ENCODE measurements around the gene AGXT.
A peak's percentile ranks its signal among the peaks of the same experiment; 100 is the strongest.

Gene AGXT

DNA sequence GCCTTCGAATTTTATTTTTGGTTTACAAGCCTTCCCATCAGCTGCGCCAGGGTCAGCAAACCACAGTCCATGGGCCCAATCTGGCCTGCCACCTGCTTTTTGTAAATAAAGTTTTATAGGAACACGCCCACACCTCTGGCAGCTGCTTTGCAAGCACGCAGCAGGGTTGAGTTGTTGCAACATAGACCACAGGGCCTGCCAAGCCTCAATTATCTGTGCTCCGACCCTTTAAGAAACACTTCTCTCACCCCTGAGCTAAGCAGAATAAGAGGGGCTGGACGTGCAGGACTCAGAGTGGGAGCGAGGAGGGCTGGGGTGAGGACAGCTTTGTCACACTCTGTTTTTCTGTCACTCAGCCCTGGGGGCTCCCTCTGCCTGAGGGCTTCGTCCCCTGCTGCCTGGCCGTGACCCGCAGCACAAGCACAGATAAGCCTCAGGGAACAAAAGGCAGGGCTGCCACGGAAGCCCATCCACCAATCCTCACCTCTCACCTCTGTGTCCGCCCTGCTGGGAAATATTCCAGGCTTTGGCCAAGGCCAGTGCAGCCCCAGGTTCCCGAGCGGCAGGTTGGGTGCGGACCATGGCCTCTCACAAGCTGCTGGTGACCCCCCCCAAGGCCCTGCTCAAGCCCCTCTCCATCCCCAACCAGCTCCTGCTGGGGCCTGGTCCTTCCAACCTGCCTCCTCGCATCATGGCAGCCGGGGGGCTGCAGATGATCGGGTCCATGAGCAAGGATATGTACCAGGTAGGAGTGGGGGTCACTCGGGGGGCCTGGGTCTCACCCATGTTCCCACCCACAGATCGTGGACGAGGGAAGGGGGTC lies at the start of gene AGXT:
Gene AGXT (plus strand): TSS at position 539 of the 823 bp plus-strand sequence. CDS start 42 bp downstream, at position 581.
- no peak for DNase-seq

DNA sequence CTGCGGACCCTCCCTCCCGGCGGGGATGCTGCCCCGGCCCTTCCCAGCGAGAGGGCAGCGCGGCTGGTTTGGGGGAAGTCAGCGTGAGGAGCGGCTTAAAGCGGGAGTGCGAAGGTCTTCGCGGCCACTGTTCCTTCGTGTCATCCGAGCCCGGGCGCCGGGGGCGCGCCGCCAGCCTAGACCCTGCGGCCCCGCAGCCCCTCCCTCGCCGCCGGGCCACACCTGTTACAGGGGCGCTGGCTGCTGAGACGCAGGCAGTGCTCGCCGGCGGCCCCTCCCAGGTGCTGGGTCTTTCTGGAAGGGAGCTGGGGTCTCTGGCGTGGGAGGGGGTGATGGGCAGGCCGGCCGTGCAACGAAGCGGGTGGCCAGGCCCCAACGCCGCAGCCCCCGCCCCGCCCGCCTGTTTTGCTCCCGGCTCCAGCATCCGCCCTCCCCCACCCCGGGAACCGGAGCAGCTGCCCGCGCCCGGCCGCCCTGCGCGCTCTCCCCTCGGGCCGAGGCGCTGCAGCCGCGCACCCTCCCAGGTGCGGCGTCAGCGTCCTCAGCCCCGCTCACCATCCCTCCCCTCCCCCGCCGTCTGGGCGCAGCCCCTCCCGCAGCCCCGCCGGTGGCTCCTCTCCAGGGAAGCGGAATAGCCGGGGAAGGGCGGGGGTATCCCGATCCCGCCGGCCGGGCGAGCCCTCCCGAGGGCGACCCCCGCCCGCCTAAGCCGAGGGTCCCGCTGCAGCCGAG lies 49.3 kb upstream of the AGXT start:
- no peak for DNase-seq

- no peak for DNase-seq
Measured at GRCh38 chr2:240819858-240820606, 48.6 kb upstream of the AGXT start, which contains the start of gene KIF1A. Gene KIF1A (minus strand): TSS chr2:240820219. CDS start chr2:240797752, 22,467 bp downstream.

DNA sequence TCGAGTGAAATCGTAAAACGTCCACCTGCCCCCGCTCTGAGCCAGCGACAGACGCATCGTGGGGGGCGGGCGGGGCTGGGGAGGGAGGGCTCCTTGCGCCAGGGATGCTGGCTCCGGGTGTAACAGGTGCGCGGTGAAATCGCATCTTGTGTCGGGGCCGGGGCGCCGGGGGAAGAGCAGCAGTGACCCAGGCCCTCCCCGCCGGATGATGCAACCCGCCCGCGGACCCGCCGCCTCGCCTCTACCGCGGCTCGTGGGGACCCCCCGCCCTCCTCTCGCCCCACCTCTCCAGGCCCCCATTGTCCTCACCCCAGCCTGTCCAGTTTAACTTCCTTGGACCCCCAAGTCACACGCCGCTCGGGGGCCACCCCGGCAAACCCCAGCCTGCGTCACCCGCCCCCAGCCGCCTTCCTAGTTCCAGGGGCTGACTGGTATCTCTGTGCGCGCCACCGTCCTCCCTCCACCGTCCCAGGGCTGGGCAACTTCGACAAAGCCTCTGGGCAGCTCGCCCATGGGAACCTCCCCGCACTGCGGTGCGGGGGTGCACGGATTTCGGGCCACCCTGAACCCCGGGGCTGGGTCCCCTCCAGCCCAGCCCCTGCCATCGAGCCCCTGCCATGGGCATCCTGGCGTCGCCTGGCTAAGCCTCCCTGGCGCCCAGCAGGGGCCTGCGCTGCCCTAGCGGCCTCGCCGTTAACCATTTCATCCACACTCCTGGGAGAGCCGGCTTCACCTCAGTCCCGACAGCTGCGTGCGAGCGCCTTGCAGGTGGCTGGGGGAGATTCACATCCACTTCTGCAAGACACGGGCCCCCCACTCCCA lies 47.8 kb upstream of the AGXT start:
- DNase-seq = no peak

GRCh38 chr2:240821429-240821778 lies 47.2 kb upstream of the AGXT start:
- DNase-seq = no peak

- DNase-seq = no peak
Measured at GRCh38 chr2:240822280-240822847, 46.3 kb upstream of the AGXT start.

DNA sequence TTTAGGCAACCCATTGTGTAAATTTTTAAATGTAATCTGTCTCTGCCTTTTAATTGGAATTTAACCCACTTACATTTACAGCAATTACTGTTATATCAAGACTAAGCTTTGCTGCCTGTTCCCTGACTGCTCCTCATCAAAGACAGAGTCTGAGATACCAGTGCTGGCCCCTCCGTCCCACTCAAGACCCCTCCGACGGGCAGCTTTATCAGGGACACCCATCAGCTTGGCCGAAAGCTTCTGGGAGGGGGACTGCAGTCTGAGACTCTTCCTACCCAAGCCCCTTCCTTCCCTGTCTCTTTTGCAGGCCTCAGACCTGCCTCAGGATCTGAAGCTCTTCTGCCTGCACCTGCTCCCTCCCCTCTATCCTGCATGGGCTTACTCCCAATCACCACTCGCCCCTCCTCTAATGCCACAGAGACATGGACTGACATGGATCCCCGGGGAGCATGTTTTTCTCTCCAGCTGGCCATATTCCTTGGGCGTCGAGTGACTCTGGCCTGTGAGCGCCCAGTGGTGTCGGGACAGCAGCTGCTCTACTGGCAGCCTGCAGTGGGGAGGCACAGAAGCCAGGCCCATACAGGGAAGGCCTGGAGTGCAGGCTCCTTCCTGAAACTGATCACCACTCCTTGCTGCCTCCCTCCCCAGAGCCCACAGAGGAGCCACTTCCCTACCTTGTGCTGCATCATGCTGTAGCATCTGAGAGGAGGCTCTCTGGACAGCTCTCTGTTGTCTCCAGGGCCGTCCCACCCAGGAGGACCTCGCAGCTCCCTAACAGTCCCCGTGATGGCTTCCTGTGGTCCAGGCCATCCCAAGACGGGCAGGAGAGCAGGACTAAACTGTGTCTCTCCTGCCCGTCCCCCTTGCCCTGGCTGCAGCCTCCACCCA lies 44.9 kb upstream of the AGXT start:
- DNase-seq = no peak

DNA sequence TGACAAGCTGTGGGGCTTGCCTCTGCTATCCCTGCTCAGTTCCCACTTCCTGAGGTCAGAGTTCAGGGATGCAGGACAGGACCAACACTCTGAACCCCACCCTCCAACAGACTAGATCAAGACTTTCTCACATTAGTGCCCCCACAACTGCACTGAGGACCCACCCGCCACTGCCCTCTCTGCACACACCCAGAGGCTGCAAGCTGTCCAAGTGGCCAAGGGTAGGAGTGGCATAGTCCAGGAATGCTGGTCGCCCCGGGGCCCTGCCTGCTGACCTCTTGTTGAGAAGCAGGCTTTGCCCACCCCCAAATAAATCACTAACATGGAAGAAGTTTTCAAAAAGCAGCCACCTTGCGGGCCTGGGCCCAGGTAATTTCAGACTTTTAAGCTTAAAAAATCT lies 43.1 kb upstream of the AGXT start:
- DNase-seq = no peak

GRCh38 chr2:240831594-240832204 lies 36.9 kb upstream of the AGXT start:
- no peak for DNase-seq

DNA sequence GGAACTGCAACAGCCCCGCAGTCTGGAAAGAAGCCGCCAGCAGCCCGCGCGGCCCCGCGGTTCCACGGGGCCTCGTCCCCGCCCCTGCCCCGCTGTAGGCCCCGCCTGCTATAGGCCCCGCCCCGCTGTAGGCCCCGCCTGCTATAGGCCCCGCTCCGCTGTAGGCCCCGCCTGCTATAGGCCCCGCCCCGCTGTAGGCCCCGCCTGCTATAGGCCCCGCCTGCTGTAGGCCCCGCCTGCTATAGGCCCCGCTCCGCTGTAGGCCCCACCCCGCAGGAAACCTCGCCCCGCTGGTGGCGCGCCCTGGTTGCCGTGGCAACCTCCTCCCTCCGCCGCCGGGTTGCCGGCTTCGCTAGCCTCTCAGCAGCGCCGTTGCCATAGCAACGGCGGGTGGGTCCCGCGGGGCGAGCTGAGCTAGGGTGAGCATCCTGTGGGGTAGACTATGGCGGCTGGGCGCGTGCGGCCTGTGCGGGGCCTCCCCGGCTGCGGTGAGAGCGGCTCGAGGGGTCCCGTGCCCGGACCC lies 36.4 kb upstream of the AGXT start:
- peak; percentile 27 for DNase-seq

DNA sequence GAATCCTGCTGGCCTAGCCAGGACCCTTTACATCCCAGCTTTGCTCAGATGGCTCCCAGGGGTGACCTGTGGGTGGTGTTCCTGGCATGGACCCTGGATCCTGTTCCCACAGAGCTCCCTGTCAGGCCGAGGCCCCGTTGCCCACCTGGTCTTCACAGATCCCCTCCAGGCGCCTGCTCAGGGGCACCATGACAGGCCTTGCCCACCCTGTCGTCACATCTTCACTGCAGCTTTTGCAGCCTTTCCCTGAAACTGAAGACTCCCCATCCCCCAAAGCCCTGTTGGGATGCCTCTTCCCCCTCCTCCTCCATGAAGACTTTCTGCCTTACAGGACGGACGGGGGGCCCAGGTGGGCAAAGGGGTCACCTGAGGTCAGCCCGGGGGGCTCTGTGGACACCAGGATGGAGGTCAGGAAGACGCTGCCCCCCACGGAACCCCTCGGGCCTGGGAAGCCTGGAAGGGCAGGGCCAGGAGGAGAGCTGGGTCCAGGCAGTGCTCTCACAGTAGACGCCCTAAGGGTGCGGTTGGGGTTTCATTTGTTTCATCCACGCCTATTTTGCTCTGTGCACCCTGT lies 35.6 kb upstream of the AGXT start:
- no peak for DNase-seq

DNA sequence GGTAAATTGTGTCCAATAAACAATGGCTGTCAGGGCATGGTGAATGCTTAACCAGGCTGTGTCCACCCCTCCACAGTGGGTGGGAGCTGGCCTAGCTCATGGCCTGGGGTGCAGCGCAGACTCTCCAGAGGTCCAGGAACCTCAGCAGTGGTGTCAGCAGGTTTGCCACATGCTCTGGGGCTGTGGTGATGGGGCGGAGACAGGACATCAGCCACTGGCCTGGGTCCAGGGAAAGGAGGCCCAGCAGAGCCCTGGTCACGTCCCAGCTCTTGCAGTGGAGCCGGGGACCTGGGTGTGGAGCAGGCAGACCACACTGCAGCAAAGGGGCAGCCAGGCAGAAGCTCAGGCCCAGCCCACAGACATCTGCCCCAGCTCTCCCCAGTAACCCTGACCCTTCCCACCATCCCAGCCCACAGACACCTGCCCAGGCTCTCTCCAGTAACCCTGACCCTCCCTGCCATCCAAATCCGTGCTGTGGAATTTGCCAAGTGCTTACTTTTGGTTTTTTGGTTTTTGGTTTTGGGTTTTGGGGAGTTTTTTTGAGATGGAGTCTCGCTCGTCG lies 34.8 kb upstream of the AGXT start:
- DNase-seq = no peak

DNA sequence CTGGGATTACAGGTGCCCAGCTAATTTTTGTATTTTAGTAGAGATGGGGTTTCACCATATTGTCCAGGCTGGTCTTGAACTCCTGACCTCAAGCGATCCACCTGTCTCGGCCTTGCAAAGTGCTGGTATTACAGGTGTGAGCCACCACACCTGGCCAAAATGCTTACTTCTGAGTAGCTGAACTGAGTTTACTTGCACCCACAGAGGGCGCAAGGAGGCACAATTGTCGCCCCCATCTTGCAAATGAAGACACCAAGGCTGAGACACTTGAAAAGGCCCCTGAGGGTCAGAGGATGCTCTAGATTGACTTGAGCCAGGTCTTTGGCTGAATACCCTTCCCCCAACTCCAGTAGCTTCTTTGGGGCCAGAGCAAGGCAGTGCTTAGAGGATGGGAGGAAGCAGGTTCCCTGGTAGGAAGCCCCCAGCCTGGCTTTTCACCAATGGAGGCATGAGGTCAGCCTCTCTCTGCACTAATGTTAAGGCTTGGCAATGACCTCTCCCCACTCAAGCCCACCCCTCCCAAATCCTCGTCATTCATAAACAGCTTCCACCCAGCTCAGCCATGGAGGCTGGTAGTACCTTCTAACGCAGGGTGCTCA lies 34.1 kb upstream of the AGXT start:
- no peak for DNase-seq

- no peak for DNase-seq
Measured at GRCh38 chr2:240835528-240835927, 33.1 kb upstream of the AGXT start.

DNA sequence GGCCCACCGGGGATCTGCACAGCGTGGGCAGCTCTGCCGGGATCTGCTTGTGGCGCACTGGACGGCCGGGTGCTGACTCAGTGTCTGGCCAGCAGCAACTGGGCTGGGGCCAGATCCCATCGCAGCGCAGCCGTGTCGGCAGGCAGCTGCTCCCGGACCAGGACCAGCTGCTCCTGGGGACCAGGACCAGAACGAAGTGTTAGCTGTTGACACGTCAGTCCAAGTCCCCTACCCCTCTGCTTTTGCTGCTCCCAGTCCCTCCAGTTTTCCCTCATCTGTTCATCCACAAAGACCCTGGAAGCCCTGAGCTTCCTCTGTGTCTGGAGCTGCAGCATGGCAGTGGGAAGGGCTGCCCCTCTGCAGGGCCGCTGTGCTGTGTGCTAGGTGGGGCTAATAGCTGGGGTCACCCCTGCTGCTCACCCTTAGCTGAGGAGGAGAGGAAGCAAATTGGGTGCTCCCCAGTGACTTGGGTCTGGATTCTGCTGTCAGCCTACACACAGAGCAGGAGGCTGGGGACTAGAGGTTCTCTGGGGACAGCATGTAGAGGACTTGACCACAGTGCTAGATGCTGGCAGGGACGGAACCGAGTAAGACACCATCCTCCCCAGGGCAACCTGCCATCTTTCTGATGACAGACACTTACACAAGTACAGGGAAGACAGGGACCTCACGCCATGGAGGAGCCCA lies 31.7 kb upstream of the AGXT start:
- no peak for DNase-seq

DNA sequence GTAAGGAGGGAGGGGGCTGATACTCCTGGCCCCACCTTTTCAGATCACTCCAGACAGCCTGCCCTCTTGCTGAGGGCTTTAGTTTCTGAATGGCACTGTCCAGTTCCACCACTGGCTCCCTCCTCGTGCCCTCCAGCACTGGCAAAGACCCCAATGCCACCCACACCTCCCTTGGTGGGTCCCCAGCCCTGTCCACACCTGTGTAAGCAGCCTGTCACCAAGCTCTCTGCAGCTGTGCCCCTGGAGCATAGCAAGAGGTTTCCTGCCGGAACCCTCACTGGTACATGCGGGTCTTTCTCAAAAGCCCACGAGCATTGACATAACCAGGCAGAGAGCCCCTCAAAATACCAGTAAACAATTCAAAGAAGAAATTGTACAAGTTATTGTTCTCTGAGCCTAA lies 31.0 kb upstream of the AGXT start:
- no peak for DNase-seq

- DNase-seq = no peak
Measured at GRCh38 chr2:240839152-240840143, 29.2 kb upstream of the AGXT start.

All from KG1 (cell line).